Caco-2 (cell line): ENCODE measurements around the gene ADD3. TPM values are rescaled to one million over a fixed set of nuclear protein-coding genes. Genes with fewer than 3 reads are reported as not detected.

Experiments used
- BruUV-seq: library from RNA; stranded (reverse); fragments of 400-500 nt; replicated peaks from 2 replicates; lab custom pipeline; 2021; lab: Mats Ljungman, UMichigan
- CTCF ChIA-PET: fragments of 300-600 bp; sonication (Branson Sonifier 250); formaldehyde crosslinking; loops from one replicate; lab custom pipeline; 2022; ENCODE audit warnings: antibody characterized with exemption; lab: Charles Lee
- POLR2A ChIA-PET: fragments of 300-600 bp; sonication (Branson Sonifier 250); formaldehyde crosslinking; loops from one replicate; lab custom pipeline; 2022; ENCODE audit warnings: antibody characterized with exemption; lab: Charles Lee
- DNase-seq, 2 experiments: peaks; one replicate each; pipeline versions ENCODE4 v3.0.0 to v3.0.0-alpha.2; 2020 to 2022
- H3K27me3 ChIP-seq: replicated peaks from 2 replicates; pipeline ENCODE4 v1.6.0; 2011; ENCODE audit warnings: low read length; ENCODE audit not compliant: control insufficient read depth, insufficient read depth
- H3K36me3 ChIP-seq: 2 replicates; pipeline ENCODE4 v1.5.1; 2011; ENCODE audit warnings: low read length; ENCODE audit not compliant: control insufficient read depth, insufficient read depth
- H3K4me1 ChIP-seq: fragments of 250-450 bp; sonication (Bioruptor Pico); 2 replicates; pipeline ENCODE4 v1.5.1; 2020; ENCODE audit warnings: mild to moderate bottlenecking
- H3K4me3 ChIP-seq: 2 replicates; pipeline ENCODE4 v1.5.1; 2011; ENCODE audit warnings: low read depth, mild to moderate bottlenecking, control low read depth, low read length
- H3K9me3 ChIP-seq: fragments of 250-450 bp; sonication (Bioruptor Pico); 2 replicates; pipeline ENCODE4 v1.5.1; 2020; ENCODE audit warnings: mild to moderate bottlenecking, moderate library complexity
- H3K27ac Mint-ChIP-seq: one replicate; pipeline ENCODE4 v1.8.0; 2022; ENCODE audit warnings: mixed read lengths; ENCODE audit not compliant: unreplicated experiment
- H3K27me3 Mint-ChIP-seq: one replicate; pipeline ENCODE4 v1.8.0; 2022; ENCODE audit warnings: mixed read lengths; ENCODE audit not compliant: insufficient read depth, unreplicated experiment
- H3K36me3 Mint-ChIP-seq: one replicate; pipeline ENCODE4 v1.8.0; 2022; ENCODE audit warnings: mild to moderate bottlenecking, mixed read lengths; ENCODE audit not compliant: insufficient read depth, unreplicated experiment
- H3K4me1 Mint-ChIP-seq: one replicate; pipeline ENCODE4 v1.8.0; 2022; ENCODE audit warnings: low read depth, mixed read lengths; ENCODE audit not compliant: unreplicated experiment
- H3K4me3 Mint-ChIP-seq: one replicate; pipeline ENCODE4 v1.8.0; 2022; ENCODE audit warnings: mild to moderate bottlenecking, moderate library complexity, mixed read lengths; ENCODE audit not compliant: unreplicated experiment
- H3K9me3 Mint-ChIP-seq: one replicate; pipeline ENCODE4 v1.8.0; 2022; ENCODE audit warnings: mixed read lengths; ENCODE audit not compliant: unreplicated experiment
- intact Hi-C: fragments of 100-400 bp; cut with micrococcal nuclease; formaldehyde crosslinking; loops from one replicate; pipeline ENCODE4 v1.10.0; 2022; ENCODE audit not compliant: unreplicated experiment
- total RNA-seq: library from RNA; stranded (reverse); gene quantifications from 2 replicates; pipeline ENCODE4 v1.2.3, GENCODE V29; 2022
- TF ChIP-seq, protein P1 (sequence below), 2 experiments: fragments of 200-600 bp in 1 of 2; IDR thresholded peaks; 1 replicate in 1 of 2; 2 replicates in 1 of 2; pipeline versions ENCODE4 v1.5.1 to v1.8.0; 2011 to 2022; ENCODE audit warnings: antibody characterized with exemption in 1 of 2, control low read depth in 1 of 2, inconsistent platforms in 1 of 2, low read depth in 1 of 2, low read length in 1 of 2, mild to moderate bottlenecking in 1 of 2, moderate library complexity in 1 of 2; ENCODE audit not compliant: insufficient read depth in 1 of 2, severe bottlenecking in 1 of 2, unreplicated experiment in 1 of 2

Gene ADD3
- total RNA-seq, 1 experiment from 2014 or later = 264 TPM

DNA sequence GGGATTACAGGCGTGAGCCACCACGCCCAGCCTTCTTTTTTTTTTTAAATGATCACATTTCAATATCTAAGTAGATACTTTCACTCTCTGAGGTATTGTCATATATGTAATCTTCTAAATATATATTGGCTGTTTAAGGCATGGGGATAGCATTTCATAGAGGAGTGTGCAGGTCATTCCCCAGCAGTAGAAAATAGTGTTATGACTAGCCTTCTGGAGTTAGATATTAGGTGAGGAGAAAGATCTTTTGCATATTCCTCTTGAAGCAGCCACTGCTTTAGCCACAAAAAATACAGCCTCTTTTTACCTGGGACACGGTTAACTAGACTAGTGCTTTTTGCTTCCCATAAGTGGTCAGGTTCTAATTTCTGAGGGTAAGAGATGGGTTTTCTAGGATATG lies 28.9 kb downstream of the ADD3 start:
- no peaks in the 10 kb centered on the region for H3K9me3 Mint-ChIP-seq
- Histone ChIP-seq H3K36me3 (no peaks in the 10 kb centered on the region), H3K9me3 (no peaks in the 10 kb centered on the region), H3K27me3 (no peaks in the 10 kb centered on the region), H3K4me3 (no peak overlapping the region), H3K4me1 (peaks cover 12% of the 10 kb centered on the region; the same call in 1 of the 2 replicates)
- BruUV-seq = no TSS peak
- no peak overlapping the region for H3K27ac Mint-ChIP-seq
- H3K4me1 Mint-ChIP-seq = peaks cover 36% of the 10 kb centered on the region
- intact Hi-C loops = no loop called here
- ChIA-PET CTCF (interaction anchor here (0.8 to 2.0 kb wide), 3 partner anchors 80 to 152 kb away, joined by 4 to 11 read pairs (median 4); no protein-coding TSS in a partner anchor), POLR2A (interaction anchor here (0.5 to 0.7 kb wide), 2 partner anchors 26 to 126 kb away, joined by 3 to 4 read pairs; no protein-coding TSS in a partner anchor)
- TF ChIP-seq, protein P1, sequence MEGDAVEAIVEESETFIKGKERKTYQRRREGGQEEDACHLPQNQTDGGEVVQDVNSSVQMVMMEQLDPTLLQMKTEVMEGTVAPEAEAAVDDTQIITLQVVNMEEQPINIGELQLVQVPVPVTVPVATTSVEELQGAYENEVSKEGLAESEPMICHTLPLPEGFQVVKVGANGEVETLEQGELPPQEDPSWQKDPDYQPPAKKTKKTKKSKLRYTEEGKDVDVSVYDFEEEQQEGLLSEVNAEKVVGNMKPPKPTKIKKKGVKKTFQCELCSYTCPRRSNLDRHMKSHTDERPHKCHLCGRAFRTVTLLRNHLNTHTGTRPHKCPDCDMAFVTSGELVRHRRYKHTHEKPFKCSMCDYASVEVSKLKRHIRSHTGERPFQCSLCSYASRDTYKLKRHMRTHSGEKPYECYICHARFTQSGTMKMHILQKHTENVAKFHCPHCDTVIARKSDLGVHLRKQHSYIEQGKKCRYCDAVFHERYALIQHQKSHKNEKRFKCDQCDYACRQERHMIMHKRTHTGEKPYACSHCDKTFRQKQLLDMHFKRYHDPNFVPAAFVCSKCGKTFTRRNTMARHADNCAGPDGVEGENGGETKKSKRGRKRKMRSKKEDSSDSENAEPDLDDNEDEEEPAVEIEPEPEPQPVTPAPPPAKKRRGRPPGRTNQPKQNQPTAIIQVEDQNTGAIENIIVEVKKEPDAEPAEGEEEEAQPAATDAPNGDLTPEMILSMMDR (IDR thresholded peaks at IDR 0.05; ENCODE audit: insufficient read depth in 1 of 2, low read depth in 1 of 2, low read length in 1 of 2, severe bottlenecking in 1 of 2, unreplicated experiment in 1 of 2) = no peak
- H3K4me3 Mint-ChIP-seq = no peak overlapping the region
- DNase-seq = no peak
- peaks cover 19% of the 10 kb centered on the region for H3K36me3 Mint-ChIP-seq
- no peaks in the 10 kb centered on the region for H3K27me3 Mint-ChIP-seq

DNA sequence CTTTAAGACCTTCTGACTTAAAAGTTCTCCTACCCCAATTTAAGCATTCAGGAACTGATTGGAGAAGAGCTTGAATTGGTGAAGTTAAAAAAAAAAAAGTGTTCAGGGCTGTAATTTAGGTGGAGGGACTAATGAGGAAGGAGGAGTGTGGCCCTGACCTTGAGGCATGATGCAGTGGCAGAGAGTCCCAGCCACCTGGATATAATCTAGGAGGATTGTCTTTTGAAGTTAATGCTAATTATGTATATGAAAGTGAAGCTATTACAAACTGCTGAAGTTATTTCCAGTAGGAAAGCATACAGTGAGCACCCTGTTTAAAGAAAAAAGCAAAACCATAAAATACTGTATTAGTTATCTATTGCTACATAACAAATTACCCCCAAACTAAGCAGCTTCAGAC lies 31.5 kb downstream of the ADD3 start:
- Mint-ChIP-seq H3K27me3 (no peaks in the 10 kb centered on the region), H3K27ac (no peak overlapping the region), H3K9me3 (peaks cover 10% of the 10 kb centered on the region), H3K4me3 (no peak overlapping the region), H3K4me1 (peaks cover 29% of the 10 kb centered on the region), H3K36me3 (peaks cover 26% of the 10 kb centered on the region)
- intact Hi-C loops = no loop called here
- peaks cover 17% of the 10 kb centered on the region for H3K4me1 ChIP-seq
- no peaks in the 10 kb centered on the region for H3K27me3 ChIP-seq
- BruUV-seq = no TSS peak
- POLR2A ChIA-PET = no interaction called here
- H3K4me3 ChIP-seq = no peak overlapping the region
- CTCF ChIA-PET = interaction anchor here (0.8 to 0.9 kb wide), 2 partner anchors 32 to 155 kb away, joined by 4 read pairs; partner anchors contain the start of gene ADD3
- H3K9me3 ChIP-seq = no peaks in the 10 kb centered on the region
- H3K36me3 ChIP-seq = no peaks in the 10 kb centered on the region
- no peak for DNase-seq
- TF ChIP-seq, protein P1 (IDR thresholded peaks at IDR 0.05; ENCODE audit: insufficient read depth in 1 of 2, low read depth in 1 of 2, low read length in 1 of 2, severe bottlenecking in 1 of 2, unreplicated experiment in 1 of 2) = no peak

DNA sequence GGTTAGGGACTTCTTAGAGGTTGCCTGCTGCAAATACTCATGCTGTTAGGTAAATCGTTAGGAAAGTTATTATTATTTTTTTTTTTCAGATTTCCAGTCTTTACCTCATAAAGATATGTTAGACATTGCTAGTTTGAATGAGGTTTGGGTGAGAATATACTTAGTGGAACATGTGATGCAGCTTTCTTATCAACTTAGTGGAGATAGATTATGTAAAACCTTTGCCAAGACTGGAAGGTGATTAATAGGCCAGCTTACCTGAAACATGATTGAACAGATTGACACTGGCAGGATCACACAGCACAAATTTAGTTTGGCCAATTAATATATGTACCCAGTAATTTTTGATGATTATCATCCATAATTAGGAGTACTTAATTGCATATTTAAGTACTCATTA lies 32.3 kb downstream of the ADD3 start:
- BruUV-seq = no TSS peak
- ChIA-PET POLR2A (no interaction called here), CTCF (interaction anchor here (0.8 to 0.9 kb wide), 2 partner anchors 33 to 156 kb away, joined by 4 read pairs; partner anchors contain the start of gene ADD3)
- H3K27me3 Mint-ChIP-seq = no peaks in the 10 kb centered on the region
- H3K4me1 Mint-ChIP-seq = peaks cover 29% of the 10 kb centered on the region
- intact Hi-C loops = no loop called here
- no peak for DNase-seq
- no peak overlapping the region for H3K4me3 Mint-ChIP-seq
- H3K27ac Mint-ChIP-seq = peak overlapping the region; percentile 0
- Histone ChIP-seq H3K36me3 (no peaks in the 10 kb centered on the region), H3K4me3 (no peak overlapping the region), H3K4me1 (peaks cover 17% of the 10 kb centered on the region), H3K27me3 (no peaks in the 10 kb centered on the region), H3K9me3 (no peaks in the 10 kb centered on the region)
- peaks cover 26% of the 10 kb centered on the region for H3K36me3 Mint-ChIP-seq
- TF ChIP-seq, protein P1 (IDR thresholded peaks at IDR 0.05; ENCODE audit: insufficient read depth in 1 of 2, low read depth in 1 of 2, low read length in 1 of 2, severe bottlenecking in 1 of 2, unreplicated experiment in 1 of 2) = no peak
- peaks cover 10% of the 10 kb centered on the region for H3K9me3 Mint-ChIP-seq
